Left ventricle myocardium inferior (tissue), 1 donor: ENCODE measurements around the gene RGS7. TPM values are rescaled to one million over a fixed set of nuclear protein-coding genes. Genes with fewer than 3 reads are reported as not detected.

Source experiments
- DNase-seq: peaks from one replicate; pipeline ENCODE4 v3.0.0-alpha.2; 2020
- H3K27ac ChIP-seq: fragments of 200-600 bp; replicated peaks from 2 replicates; pipeline ENCODE4 v1.8.0; 2021
- H3K27me3 ChIP-seq: fragments of 200-600 bp; 2 replicates; pipeline ENCODE4 v1.8.0; 2021; ENCODE audit warnings: low read depth
- H3K36me3 ChIP-seq: fragments of 200-600 bp; 2 replicates; pipeline ENCODE4 v1.8.0; 2021
- H3K4me1 ChIP-seq: fragments of 200-600 bp; 2 replicates; pipeline ENCODE4 v1.8.0; 2021
- H3K4me3 ChIP-seq: fragments of 200-600 bp; 2 replicates; pipeline ENCODE4 v1.8.0; 2021; ENCODE audit warnings: mild to moderate bottlenecking, moderate library complexity
- H3K9me3 ChIP-seq: fragments of 200-600 bp; replicated peaks from 2 replicates; pipeline ENCODE4 v1.8.0; 2021
- intact Hi-C: fragments of 100-400 bp; cut with micrococcal nuclease; formaldehyde crosslinking; loops from one replicate; pipeline ENCODE4 v1.11.0; 2022
- total RNA-seq: library from RNA; stranded (reverse); fragmentation: NEBNext Ultra II Directional; extraction: Animal tissue kit (Norgen Biotek cat#: 25700); gene quantifications from one replicate; pipeline ENCODE4 v1.2.1, GENCODE V29; 2021
- TF ChIP-seq, protein P1 (sequence below): fragments of 200-600 bp; IDR thresholded peaks from 2 replicates; pipeline ENCODE4 v1.8.0; 2021; ENCODE audit warnings: antibody characterized with exemption, mild to moderate bottlenecking, borderline replicate concordance
- donor health status: DM: no; HTN: yes; CAD: no; lungs with severe emphysema.

Gene RGS7
- total RNA-seq, 1 donor from 2014 or later: not detected

DNA sequence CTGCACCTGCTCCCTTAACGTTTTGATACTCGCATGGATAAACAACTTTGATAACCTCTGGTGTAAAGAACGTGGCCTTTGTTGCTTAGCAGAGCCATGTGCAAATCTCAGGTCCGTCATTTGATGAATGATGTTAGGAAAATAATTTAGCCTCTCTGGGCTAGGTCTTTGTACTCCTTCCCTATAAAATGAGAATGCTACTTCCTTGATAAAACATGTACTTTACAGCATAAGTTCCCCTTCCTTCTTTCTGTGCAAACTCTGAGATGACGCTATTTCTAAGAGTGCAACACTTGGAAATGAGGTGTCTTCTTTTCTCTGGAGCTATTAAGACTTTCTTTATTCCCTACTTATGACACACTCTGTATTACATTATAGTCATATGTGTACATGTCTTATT lies 243.4 kb downstream of the RGS7 start:
- Histone ChIP-seq H3K4me3 (no peak overlapping the region), H3K36me3 (no peaks in the 10 kb centered on the region), H3K27ac (no peak overlapping the region), H3K4me1 (no peaks in the 10 kb centered on the region), H3K27me3 (no peaks in the 10 kb centered on the region), H3K9me3 (no peaks in the 10 kb centered on the region)
- intact Hi-C loops: no loop called here
- no peak for DNase-seq
- TF ChIP-seq, protein P1, sequence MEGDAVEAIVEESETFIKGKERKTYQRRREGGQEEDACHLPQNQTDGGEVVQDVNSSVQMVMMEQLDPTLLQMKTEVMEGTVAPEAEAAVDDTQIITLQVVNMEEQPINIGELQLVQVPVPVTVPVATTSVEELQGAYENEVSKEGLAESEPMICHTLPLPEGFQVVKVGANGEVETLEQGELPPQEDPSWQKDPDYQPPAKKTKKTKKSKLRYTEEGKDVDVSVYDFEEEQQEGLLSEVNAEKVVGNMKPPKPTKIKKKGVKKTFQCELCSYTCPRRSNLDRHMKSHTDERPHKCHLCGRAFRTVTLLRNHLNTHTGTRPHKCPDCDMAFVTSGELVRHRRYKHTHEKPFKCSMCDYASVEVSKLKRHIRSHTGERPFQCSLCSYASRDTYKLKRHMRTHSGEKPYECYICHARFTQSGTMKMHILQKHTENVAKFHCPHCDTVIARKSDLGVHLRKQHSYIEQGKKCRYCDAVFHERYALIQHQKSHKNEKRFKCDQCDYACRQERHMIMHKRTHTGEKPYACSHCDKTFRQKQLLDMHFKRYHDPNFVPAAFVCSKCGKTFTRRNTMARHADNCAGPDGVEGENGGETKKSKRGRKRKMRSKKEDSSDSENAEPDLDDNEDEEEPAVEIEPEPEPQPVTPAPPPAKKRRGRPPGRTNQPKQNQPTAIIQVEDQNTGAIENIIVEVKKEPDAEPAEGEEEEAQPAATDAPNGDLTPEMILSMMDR: no peak

DNA sequence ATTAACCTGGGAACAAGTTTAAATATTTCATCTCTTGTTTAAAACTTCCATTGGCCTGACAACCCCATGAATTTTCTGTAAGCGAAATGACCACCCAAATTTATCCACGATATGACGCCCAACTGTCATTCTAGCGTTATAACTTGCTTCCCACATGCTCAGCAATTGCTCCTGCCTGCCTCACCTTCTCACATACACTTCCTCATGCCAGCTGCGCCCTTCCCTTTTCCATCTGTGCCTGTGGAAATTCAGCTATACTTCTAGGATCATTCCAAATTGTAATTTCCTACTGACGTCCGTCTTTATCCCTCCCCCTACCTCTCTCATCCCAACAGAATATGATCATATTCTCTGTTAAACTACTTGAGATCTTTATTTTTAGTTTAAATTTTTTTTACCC lies 248.0 kb downstream of the RGS7 start:
- no peaks in the 10 kb centered on the region for H3K4me1 ChIP-seq
- TF ChIP-seq, protein P1: no peak
- intact Hi-C loops: no loop called here
- H3K27ac ChIP-seq: no peak overlapping the region
- no peaks in the 10 kb centered on the region for H3K9me3 ChIP-seq
- no peaks in the 10 kb centered on the region for H3K36me3 ChIP-seq
- no peak overlapping the region for H3K4me3 ChIP-seq
- no peaks in the 10 kb centered on the region for H3K27me3 ChIP-seq
- no peak for DNase-seq

DNA sequence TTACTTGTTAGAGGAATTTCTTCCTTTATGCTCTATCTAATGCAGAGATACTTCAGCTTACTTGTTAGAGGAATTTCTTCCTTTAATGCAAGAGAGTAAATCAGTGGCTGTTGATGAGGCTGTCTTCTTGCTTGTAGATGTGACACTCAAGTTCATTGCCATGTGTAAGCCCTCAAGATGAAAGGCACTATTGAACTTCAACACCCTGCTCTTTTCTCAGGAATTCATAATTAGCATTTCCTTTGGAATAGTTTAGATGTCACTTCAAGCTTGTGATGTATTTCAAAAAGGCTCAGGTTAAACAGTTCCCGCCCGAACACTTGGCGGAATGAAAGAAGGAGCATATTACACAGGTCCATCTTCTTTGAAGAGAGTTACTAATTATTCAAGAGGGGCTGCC lies 251.9 kb downstream of the RGS7 start:
- Histone ChIP-seq H3K9me3 (no peaks in the 10 kb centered on the region), H3K27ac (no peak overlapping the region), H3K27me3 (no peaks in the 10 kb centered on the region), H3K36me3 (no peaks in the 10 kb centered on the region), H3K4me1 (no peaks in the 10 kb centered on the region), H3K4me3 (no peak overlapping the region)
- intact Hi-C loops: no loop called here
- TF ChIP-seq, protein P1: no peak
- no peak for DNase-seq

DNA sequence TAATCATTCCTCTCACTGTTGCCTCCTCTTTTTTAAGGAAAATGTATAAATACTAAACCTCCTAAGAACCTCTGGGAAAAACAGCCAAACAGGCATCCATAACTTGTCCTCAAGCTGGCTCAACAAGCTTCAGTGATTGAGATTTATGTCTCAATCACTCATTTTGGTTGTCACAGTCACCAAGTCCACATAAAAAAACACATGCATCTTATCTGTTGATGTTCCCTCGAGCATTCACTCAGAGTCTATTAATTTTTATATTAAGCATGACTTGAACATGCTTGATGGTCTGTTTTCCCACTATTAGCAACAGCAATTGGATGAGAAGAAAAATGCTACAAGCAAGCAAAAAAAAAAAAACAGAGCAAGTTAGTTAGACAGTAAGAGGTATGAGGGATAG lies 254.3 kb downstream of the RGS7 start:
- Histone ChIP-seq H3K4me1 (no peaks in the 10 kb centered on the region), H3K4me3 (no peak overlapping the region), H3K27ac (no peak overlapping the region), H3K9me3 (no peaks in the 10 kb centered on the region), H3K27me3 (no peaks in the 10 kb centered on the region), H3K36me3 (no peaks in the 10 kb centered on the region)
- no peak for DNase-seq
- TF ChIP-seq, protein P1: no peak
- intact Hi-C loops: no loop called here

DNA sequence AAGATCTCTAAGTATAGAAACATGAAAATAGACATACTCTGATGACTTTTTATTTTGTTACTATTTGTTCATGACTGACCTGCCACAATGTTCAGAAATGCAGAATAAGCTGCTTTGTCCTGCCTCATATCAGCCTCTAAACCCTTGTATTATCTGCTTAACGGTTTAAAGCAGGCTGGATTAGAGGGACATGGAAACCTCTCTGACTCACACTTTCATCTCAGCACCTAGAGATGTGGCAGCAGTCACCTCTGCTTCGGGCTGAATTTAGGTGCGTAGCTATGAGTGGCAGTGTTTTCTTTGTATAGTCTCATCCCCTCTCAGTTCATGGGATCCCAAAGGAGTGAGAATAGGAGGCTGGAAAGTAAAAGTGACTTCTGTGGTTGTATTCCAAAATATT lies 255.4 kb downstream of the RGS7 start:
- DNase-seq: no peak
- Histone ChIP-seq H3K36me3 (no peaks in the 10 kb centered on the region), H3K4me1 (no peaks in the 10 kb centered on the region), H3K27me3 (no peaks in the 10 kb centered on the region), H3K9me3 (no peaks in the 10 kb centered on the region), H3K27ac (no peak overlapping the region), H3K4me3 (no peak overlapping the region)
- intact Hi-C loops: no loop called here
- TF ChIP-seq, protein P1: no peak

DNA sequence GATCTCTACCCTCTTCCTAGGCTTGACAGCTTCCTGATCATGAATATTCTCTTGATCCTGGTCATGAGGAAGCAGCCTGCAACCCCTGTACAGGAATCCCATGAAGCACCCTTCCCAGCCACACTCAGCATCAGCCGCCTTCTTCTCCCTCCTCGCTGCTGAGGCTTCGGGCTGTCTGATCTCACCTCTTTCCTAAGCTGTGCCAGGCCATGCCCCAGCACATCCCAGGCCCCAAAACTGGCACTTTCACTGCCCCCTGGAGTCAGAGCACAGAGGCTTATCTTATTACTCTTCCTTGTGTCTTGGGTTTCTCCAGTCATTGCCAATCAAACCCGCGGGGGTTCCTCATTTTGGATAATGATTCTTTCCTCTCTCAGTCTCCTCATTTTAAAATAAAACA lies 259.5 kb downstream of the RGS7 start:
- Histone ChIP-seq H3K4me1 (no peaks in the 10 kb centered on the region), H3K36me3 (no peaks in the 10 kb centered on the region), H3K9me3 (no peaks in the 10 kb centered on the region), H3K27me3 (no peaks in the 10 kb centered on the region), H3K27ac (no peak overlapping the region), H3K4me3 (no peak overlapping the region)
- intact Hi-C loops: no loop called here
- TF ChIP-seq, protein P1: no peak
- no peak for DNase-seq
